HepG2 (cell line): ENCODE measurements around the gene TUG1. TPM values are rescaled to one million over a fixed set of nuclear protein-coding genes. Genes with fewer than 3 reads are reported as not detected.

Experiments used
- CTCF ChIP-seq: sonication (generic); formaldehyde crosslinking; IDR thresholded peaks from 2 replicates; pipeline ENCODE4 v1.5.0; 2020; ENCODE audit warnings: mild to moderate bottlenecking, missing genetic modification reagents, moderate library complexity
- REST ChIP-seq, 2 experiments: IDR thresholded peaks; 2 replicates each; pipeline ENCODE4 v1.6.1; 2011 to 2012; ENCODE audit warnings: low read length in 2 of 2, borderline replicate concordance in 1 of 2, low read depth in 1 of 2, mild to moderate bottlenecking in 1 of 2, moderate library complexity in 1 of 2
- RNF219 ChIP-seq: sonication (generic); formaldehyde crosslinking; IDR thresholded peaks from 2 replicates; pipeline ENCODE4 v1.5.0; 2020; ENCODE audit warnings: mild to moderate bottlenecking, missing genetic modification reagents
- SNAPC2 ChIP-seq: sonication (generic); formaldehyde crosslinking; IDR thresholded peaks from 2 replicates; pipeline ENCODE4 v1.8.1; 2022; ENCODE audit warnings: mild to moderate bottlenecking, missing genetic modification reagents
- TARDBP ChIP-seq: sonication (generic); formaldehyde crosslinking; IDR thresholded peaks from 2 replicates; pipeline ENCODE4 v1.8.0; 2022; ENCODE audit warnings: mild to moderate bottlenecking, missing genetic modification reagents
- ZFP90 ChIP-seq: sonication (generic); formaldehyde crosslinking; IDR thresholded peaks from 2 replicates; pipeline ENCODE4 v1.8.0; 2022; ENCODE audit warnings: missing genetic modification reagents, mild to moderate bottlenecking, inconsistent platforms, borderline replicate concordance
- ZNF501 ChIP-seq: sonication (generic); formaldehyde crosslinking; IDR thresholded peaks from 2 replicates; pipeline ENCODE4 v1.5.1; 2020; ENCODE audit warnings: mild to moderate bottlenecking, moderate library complexity, missing genetic modification reagents
- ZNF543 ChIP-seq: sonication (generic); formaldehyde crosslinking; IDR thresholded peaks from 2 replicates; pipeline ENCODE4 v1.4.0; 2020; ENCODE audit warnings: mild to moderate bottlenecking, missing genetic modification reagents
- ZNF740 ChIP-seq: sonication (generic); formaldehyde crosslinking; IDR thresholded peaks from 2 replicates; pipeline ENCODE4 v1.4.0; 2020; ENCODE audit warnings: missing genetic modification reagents
- ZNF770 ChIP-seq: sonication (generic); formaldehyde crosslinking; IDR thresholded peaks from 2 replicates; pipeline ENCODE4 v1.5.0; 2020; ENCODE audit warnings: mild to moderate bottlenecking, missing genetic modification reagents
- ZNF782 ChIP-seq: sonication (generic); formaldehyde crosslinking; IDR thresholded peaks from 2 replicates; pipeline ENCODE4 v1.4.0; 2020; ENCODE audit warnings: missing genetic modification reagents, mild to moderate bottlenecking, borderline replicate concordance
- ZNF878 ChIP-seq: sonication (generic); formaldehyde crosslinking; IDR thresholded peaks from 2 replicates; pipeline ENCODE4 v1.8.1; 2023; ENCODE audit warnings: mild to moderate bottlenecking, missing genetic modification reagents, moderate library complexity
- ZXDC ChIP-seq: sonication (generic); formaldehyde crosslinking; IDR thresholded peaks from 2 replicates; pipeline ENCODE4 v1.5.0; 2020; ENCODE audit warnings: mild to moderate bottlenecking, missing genetic modification reagents
- polyA plus RNA-seq, 8 experiments: library from polyadenylated mRNA; depleted of rRNA in 3 of 8; stranded (reverse) in 7 of 8; unstranded in 1 of 8; fragments of >200 nt; fragmentation: Illumina TruSeq in 4 of 8; extraction: Trizol in 4 of 8; gene quantifications; 2 replicates each; pipeline versions ENCODE4 v1.2.1 to v1.2.3, GENCODE V29; 2011 to 2016; ENCODE audit warnings: low read depth in 4 of 8, missing spikeins in 1 of 8, mixed read lengths in 1 of 8; ENCODE audit not compliant: insufficient read depth in 1 of 8
- total RNA-seq, 5 experiments: library from RNA; depleted of rRNA; stranded (reverse); fragments of >200 nt; fragmentation: Illumina TruSeq; extraction: Trizol; gene quantifications; 2 replicates each; pipeline ENCODE4 v1.2.3, GENCODE V29; 2016; ENCODE audit warnings: low read depth in 1 of 5

TUG1 gene
- total and polyA plus RNA-seq, 2 of the 13 experiments (the other 11 are each of a cell fraction or from before 2014, with no cell fraction given), result 35.2 to 122 TPM

- TF ChIP-seq ZNF501 (CRISPR knock-in tag), result peak; percentile 64; the same call in 1 of the 2 replicates
- TF ChIP-seq RNF219 (CRISPR knock-in tag), result no peak
- 0 out of 2 replicates have a peak, but pooled peaks have one; percentile 80 for TF ChIP-seq ZNF878 (CRISPR knock-in tag)
- peak; percentile 59; the same call in 1 of the 2 replicates for TF ChIP-seq ZNF543
- TF ChIP-seq ZFP90 (CRISPR knock-in tag), result 0 out of 2 replicates have a peak, but pooled peaks have one; percentile 7
- no peak; the same call in 1 of the 2 replicates for TF ChIP-seq CTCF (CRISPR knock-in tag)
- TF ChIP-seq ZNF782 (CRISPR knock-in tag), result no peak
- no peak for TF ChIP-seq ZNF740
- TF ChIP-seq ZNF770 (CRISPR knock-in tag), result peak; percentile 87
- peak; percentile 83; the same call in 1 of the 2 replicates for TF ChIP-seq ZXDC (CRISPR knock-in tag)
- TF ChIP-seq REST (IDR thresholded peaks at IDR 0.05; ENCODE audit: borderline replicate concordance in 1 of 2, low read depth in 1 of 2, low read length in 2 of 2), result no peak
- TF ChIP-seq TARDBP, result 0 out of 2 replicates have a peak, but pooled peaks have one; percentile 20
- 0 out of 2 replicates have a peak, but pooled peaks have one; percentile 39 for TF ChIP-seq SNAPC2 (CRISPR knock-in tag)
These were observed 796 bp upstream of the TUG1 start, which contains the start of gene MORC2 (continued) for GRCh38 chr22:30968015-30968923.
